Endothelial cell of umbilical vein (primary cell): ENCODE measurements around the gene MAN1A2. TPM values are rescaled to one million over a fixed set of nuclear protein-coding genes. Genes with fewer than 3 reads are reported as not detected.

Experiments used
- BruUV-seq: library from RNA; stranded (reverse); fragments of 400-500 nt; replicated peaks from 2 replicates; lab custom pipeline; 2021; lab: Mats Ljungman, UMichigan
- CTCF ChIA-PET: fragments of 300-600, 350-600 bp; sonication (Branson Sonifier 250); formaldehyde crosslinking; loops from one replicate; lab custom pipeline; 2021; ENCODE audit warnings: antibody characterized with exemption, inconsistent platforms; lab: Charles Lee
- POLR2A ChIA-PET: fragments of 300-600, 350-600 bp; sonication (Branson Sonifier 250); formaldehyde crosslinking; loops from one replicate; lab custom pipeline; 2021; ENCODE audit warnings: antibody characterized with exemption, inconsistent platforms; lab: Charles Lee
- DNase-seq: peaks from one replicate; pipeline ENCODE4 v3.0.0-alpha.2; 2011; ENCODE audit warnings: low read depth, low spot score
- FAIRE-seq: peaks from 2 replicates; lab custom pipeline; 2011; peaks lifted over from hg19 to GRCh38; lab: Jason Lieb, UNC
- H2AFZ ChIP-seq: 2 replicates; pipeline ENCODE4 v1.6.0; 2012; ENCODE audit warnings: low read depth, low read length, control low read depth, inconsistent platforms
- H3K27ac ChIP-seq: 2 replicates; pipeline ENCODE4 v1.5.1; 2011; ENCODE audit warnings: low read depth, mild to moderate bottlenecking, control low read depth, low read length, moderate library complexity; ENCODE audit not compliant: insufficient read depth
- H3K27me3 ChIP-seq, 2 experiments: 2 replicates each; pipeline versions ENCODE4 v1.6.0 to v1.6.1; 2011; ENCODE audit warnings: low read length in 2 of 2, mixed read lengths in 1 of 2; ENCODE audit not compliant: control insufficient read depth in 2 of 2, insufficient read depth in 2 of 2
- H3K36me3 ChIP-seq, 2 experiments: 2 replicates in 1 of 2; 3 replicates in 1 of 2; pipeline ENCODE4 v1.5.1; 2011; ENCODE audit warnings: low read length in 2 of 2, mild to moderate bottlenecking in 1 of 2, moderate library complexity in 1 of 2; ENCODE audit not compliant: control insufficient read depth in 2 of 2, insufficient read depth in 2 of 2; ENCODE audit errors: extremely low read depth in 1 of 2
- H3K4me1 ChIP-seq: 3 replicates; pipeline ENCODE4 v1.5.1; 2011; ENCODE audit warnings: mild to moderate bottlenecking, low read length; ENCODE audit not compliant: control insufficient read depth, insufficient read depth; ENCODE audit errors: extremely low read depth
- H3K4me2 ChIP-seq: 2 replicates; pipeline ENCODE4 v1.6.1; 2011; ENCODE audit warnings: low read length, control low read depth, mixed read lengths; ENCODE audit not compliant: insufficient read depth
- H3K4me3 ChIP-seq, 3 experiments: fragments of 200-600 bp in 1 of 3; sonication (generic), shearing (Covaris generic) in 1 of 3; replicated peaks in 1 of 3; 2 replicates each; pipeline ENCODE4 v1.5.1; 2011 to 2016; ENCODE audit warnings: control low read depth in 3 of 3, low read length in 3 of 3, mild to moderate bottlenecking in 2 of 3, inconsistent platforms in 1 of 3, low read depth in 1 of 3, moderate library complexity in 1 of 3; ENCODE audit not compliant: insufficient read depth in 1 of 3
- H3K79me2 ChIP-seq: 2 replicates; pipeline ENCODE4 v1.6.0; 2012; ENCODE audit warnings: low read length, inconsistent platforms; ENCODE audit not compliant: control insufficient read depth, insufficient read depth
- H3K9ac ChIP-seq: replicated peaks from 2 replicates; pipeline ENCODE3; 2011; ENCODE audit warnings: low read length, control low read depth; ENCODE audit not compliant: insufficient read depth; ENCODE audit errors: extremely low read depth
- H3K9me1 ChIP-seq: replicated peaks from 3 replicates; pipeline ENCODE4 v1.6.0; 2011; ENCODE audit warnings: mild to moderate bottlenecking, low read length; ENCODE audit not compliant: control insufficient read depth, insufficient read depth; ENCODE audit errors: extremely low read depth
- H3K9me3 ChIP-seq: replicated peaks from 2 replicates; pipeline ENCODE4 v1.5.1; 2012; ENCODE audit warnings: low read length, inconsistent platforms; ENCODE audit not compliant: control insufficient read depth, insufficient read depth
- H4K20me1 ChIP-seq: replicated peaks from 2 replicates; pipeline ENCODE3; 2011; ENCODE audit warnings: mild to moderate bottlenecking, low read length; ENCODE audit not compliant: control insufficient read depth, insufficient read depth; ENCODE audit errors: extremely low read depth
- CTCF ChIP-seq, 2 donors: IDR thresholded peaks; 1 replicate in 1 of 2; 2 replicates in 1 of 2; pipeline ENCODE4 v1.5.1; 2011; ENCODE audit warnings: low read length in 2 of 2, mild to moderate bottlenecking in 2 of 2, moderate library complexity in 2 of 2, control low read depth in 1 of 2, inconsistent platforms in 1 of 2, low read depth in 1 of 2; ENCODE audit not compliant: insufficient read depth in 1 of 2; ENCODE audit errors: extremely low read depth in 1 of 2
- EZH2 ChIP-seq: IDR thresholded peaks from 2 replicates; pipeline ENCODE4 v1.6.1; 2012; ENCODE audit warnings: borderline replicate concordance, low read depth, mild to moderate bottlenecking, moderate library complexity, low read length, inconsistent platforms; ENCODE audit not compliant: severe bottlenecking
- FOS ChIP-seq: IDR thresholded peaks from 2 replicates; pipeline ENCODE4 v1.6.1; 2011; ENCODE audit warnings: mild to moderate bottlenecking, low read length, moderate library complexity, borderline replicate concordance; ENCODE audit not compliant: insufficient read depth
- GATA2 ChIP-seq: IDR thresholded peaks from 2 replicates; pipeline ENCODE4 v1.7.0; 2011; ENCODE audit warnings: low read depth, mild to moderate bottlenecking, moderate library complexity, mixed read lengths, low read length; ENCODE audit not compliant: insufficient read length, insufficient read depth
- JUN ChIP-seq: IDR thresholded peaks from 2 replicates; pipeline ENCODE4 v1.6.1; 2011; ENCODE audit warnings: borderline replicate concordance, low read depth; ENCODE audit not compliant: insufficient read length, insufficient read depth
- MAX ChIP-seq: IDR thresholded peaks from 2 replicates; pipeline ENCODE4 v1.6.1; 2011; ENCODE audit not compliant: insufficient read depth, insufficient read length
- MYC ChIP-seq: IDR thresholded peaks from one replicate; pipeline ENCODE4 v1.6.1; 2011; ENCODE audit warnings: mild to moderate bottlenecking, low read depth, low read length
- POLR2A ChIP-seq: IDR thresholded peaks from 2 replicates; pipeline ENCODE4 v1.6.1; 2012; ENCODE audit warnings: low read depth, mild to moderate bottlenecking, control low read depth, low read length
- POLR2AphosphoS5 ChIP-seq: IDR thresholded peaks from 2 replicates; pipeline ENCODE4 v1.6.1; 2012; ENCODE audit warnings: low read depth, mild to moderate bottlenecking, control low read depth, low read length, moderate library complexity; ENCODE audit not compliant: insufficient read depth
- dilution Hi-C: fragments of 300-500 bp; cut with MboI; formaldehyde crosslinking; loops from one replicate; pipeline ENCODE4 v1.15.0; 2019; ENCODE audit warnings: low sequenced_read_pairs; ENCODE audit not compliant: extremely low pct_ligation_motif_present
- intact Hi-C: fragments of 100-400 bp; cut with micrococcal nuclease; formaldehyde crosslinking; loops from one replicate; pipeline ENCODE4 v1.10.0; 2022
- polyA plus RNA-seq, 4 experiments: library from polyadenylated mRNA; depleted of rRNA in 3 of 4; stranded (reverse) in 3 of 4; unstranded in 1 of 4; fragments of >200 nt; gene quantifications; 2 replicates each; pipeline versions ENCODE4 v1.2.1 to v1.2.3, GENCODE V29; 2011 to 2012; ENCODE audit warnings: missing spikeins in 1 of 4
- total RNA-seq: library from RNA; stranded (reverse); gene quantifications from 2 replicates; pipeline ENCODE4 v1.2.3, GENCODE V29; 2021

The MAN1A2 gene
- total and polyA plus RNA-seq, 2 donors (not counting 3 experiments of a cell fraction or from before 2014, with no cell fraction given), result 13.5 to 36.2 TPM

GRCh38 chr1:117339866-117340700, 27.2 kb upstream of the MAN1A2 start:
- no peak for TF ChIP-seq EZH2
- no peak for TF ChIP-seq GATA2
- TF ChIP-seq MAX, result no peak
- no peak for TF ChIP-seq POLR2AphosphoS5
- no peak for TF ChIP-seq MYC
- no peak for TF ChIP-seq FOS
- no peak for TF ChIP-seq JUN
- no peak for TF ChIP-seq CTCF (IDR thresholded peaks at IDR 0.05; ENCODE audit: extremely low read depth in 1 of 2, insufficient read depth in 1 of 2, low read depth in 1 of 2, low read length in 2 of 2)
- TF ChIP-seq POLR2A, result no peak
- Histone ChIP-seq H4K20me1 (no peaks in the 10 kb centered on the region), H3K27me3 (peaks cover 4 to 11% of the 10 kb centered on the region in 2 experiments), H3K9ac (no peak overlapping the region), H2AFZ (no peak overlapping the region), H3K9me3 (no peaks in the 10 kb centered on the region), H3K36me3 (no peaks in the 10 kb centered on the region), H3K4me1 (no peaks in the 10 kb centered on the region), H3K4me3 (no peak overlapping the region), H3K79me2 (no peaks in the 10 kb centered on the region), H3K4me2 (no peak overlapping the region), H3K27ac (no peak overlapping the region), H3K9me1 (no peaks in the 10 kb centered on the region)
- BruUV-seq, result no TSS peak
- ChIA-PET CTCF (interaction anchor here (1.2 to 1.5 kb wide), 3 partner anchors 9 to 13 kb away, joined by 3 to 5 read pairs (median 5); no protein-coding TSS in a partner anchor), POLR2A (no interaction called here)
- FAIRE-seq (no peak), DNase-seq (peak; percentile 16)
- dilution Hi-C loops, result no loop called here
- intact Hi-C loops, result no loop called here
